K562 treated with DMSO at 1 percent for 48 hours (cell line): ENCODE data around the gene KCNMB4. TPM values are rescaled to one million over a fixed set of nuclear protein-coding genes. Genes with fewer than 3 reads are reported as not detected.

ENCODE experiments used
- total RNA-seq: library from RNA; unstranded; fragments of 300-600 nt; gene quantifications from 2 replicates; pipeline ENCODE4 v1.2.3, GENCODE V29; 2022; ENCODE audit warnings: low replicate concordance; ENCODE audit errors: extremely low read depth

The KCNMB4 gene, protein sequence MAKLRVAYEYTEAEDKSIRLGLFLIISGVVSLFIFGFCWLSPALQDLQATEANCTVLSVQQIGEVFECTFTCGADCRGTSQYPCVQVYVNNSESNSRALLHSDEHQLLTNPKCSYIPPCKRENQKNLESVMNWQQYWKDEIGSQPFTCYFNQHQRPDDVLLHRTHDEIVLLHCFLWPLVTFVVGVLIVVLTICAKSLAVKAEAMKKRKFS
- not detected in 2 replicates for total RNA-seq

DNA sequence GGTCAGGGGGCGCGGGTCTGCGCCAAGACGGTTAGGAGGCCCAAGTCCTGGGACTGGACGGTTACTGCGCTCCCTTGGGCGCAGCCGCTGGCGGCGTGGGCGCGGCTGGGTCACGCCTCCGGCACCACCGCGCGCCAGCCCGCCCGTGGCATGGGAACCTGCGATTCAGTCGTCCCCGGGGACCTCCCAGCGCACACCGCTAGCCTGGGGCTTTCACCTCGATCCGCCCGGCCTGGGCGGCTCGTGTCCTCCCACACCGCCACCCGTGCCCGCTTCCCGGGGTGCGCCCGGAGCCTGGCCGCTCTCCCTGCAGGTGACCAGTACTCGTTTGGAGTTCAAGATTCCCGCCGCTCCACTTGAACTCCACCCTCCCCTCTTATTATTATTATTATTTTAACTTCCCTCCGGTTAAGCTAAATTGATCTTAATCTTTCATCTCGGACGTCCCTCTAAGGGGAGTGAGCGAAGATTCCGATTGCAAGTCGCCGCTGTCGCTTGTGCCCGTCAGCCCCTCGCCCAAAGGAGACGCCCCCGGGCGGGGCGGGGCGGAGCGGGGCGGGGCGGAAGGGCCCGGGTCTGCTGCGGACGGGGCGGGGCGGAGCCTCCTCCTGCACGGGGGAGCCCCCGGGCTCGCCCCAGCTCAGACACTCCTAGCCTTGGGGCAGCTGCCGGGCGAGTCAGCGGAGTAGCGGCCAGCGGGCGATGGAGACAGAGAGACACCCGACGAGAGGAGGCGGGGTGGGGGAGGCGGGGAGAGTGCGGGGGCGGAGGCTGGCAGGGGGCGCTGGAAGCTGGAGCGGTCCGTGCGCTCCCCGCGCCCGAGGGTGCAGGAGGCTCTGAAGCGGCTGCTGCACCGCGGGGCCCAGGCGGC, at the start of gene KCNMB4:
Gene KCNMB4 (plus strand): TSS at position 643 of the 871 bp plus-strand sequence. CDS start 445 bp downstream, outside the sequence.

Other genes with a start within 250 kb of the KCNMB4 start
- not detected in 2 replicates for gene CNOT2, start 122.9 kb upstream of the KCNMB4 start, total RNA-seq